ENCODE data around the gene KLHL25.

KLHL25 gene

DNA sequence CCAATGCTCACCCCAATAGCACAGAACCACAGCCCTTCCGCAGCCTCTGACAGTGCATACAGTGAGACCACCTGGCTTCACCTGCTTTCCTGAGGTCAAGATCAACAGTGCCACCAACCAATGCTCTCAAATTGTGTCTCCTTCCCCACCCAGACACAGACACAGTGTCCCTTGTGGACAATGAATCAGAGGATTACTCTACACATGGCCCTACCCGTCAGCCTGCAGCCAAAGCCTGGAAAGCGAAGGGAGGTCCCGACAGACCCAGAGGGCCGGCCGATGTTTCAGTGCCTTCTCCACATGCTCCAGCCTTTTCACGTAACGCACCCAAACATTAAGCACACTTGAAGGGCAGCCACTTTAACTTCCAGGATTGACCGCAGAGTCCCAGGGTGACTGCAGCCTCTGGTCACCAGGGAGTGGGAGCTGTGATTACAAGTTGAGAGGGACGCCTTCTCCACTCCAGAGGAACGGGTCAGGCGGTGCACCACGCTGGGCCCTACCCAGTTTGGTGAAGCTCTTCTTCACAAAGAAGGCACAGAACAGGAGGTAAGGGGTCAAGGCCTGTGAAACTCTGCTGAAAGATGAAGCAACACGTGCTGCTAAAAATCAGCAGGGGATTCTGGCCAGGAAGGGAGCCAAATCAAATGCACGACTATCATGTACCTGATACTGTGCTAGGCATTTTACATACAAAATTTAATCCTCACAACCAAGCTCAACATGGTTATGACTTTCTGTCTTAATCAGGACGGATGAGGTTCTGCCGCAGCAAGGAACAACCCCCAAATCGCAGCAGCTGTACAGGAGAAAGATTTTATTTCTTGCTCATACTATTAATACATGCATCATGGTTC lies 17.2 kb downstream of the KLHL25 start:
- TF ChIP-seq GATA1 (IDR thresholded peaks at IDR 0.05; ENCODE audit: low read depth, low read length) (no peak), POLR2A (IDR thresholded peaks at IDR 0.05; ENCODE audit: low read length) (no peak)
- no peak for DNase-seq

DNA sequence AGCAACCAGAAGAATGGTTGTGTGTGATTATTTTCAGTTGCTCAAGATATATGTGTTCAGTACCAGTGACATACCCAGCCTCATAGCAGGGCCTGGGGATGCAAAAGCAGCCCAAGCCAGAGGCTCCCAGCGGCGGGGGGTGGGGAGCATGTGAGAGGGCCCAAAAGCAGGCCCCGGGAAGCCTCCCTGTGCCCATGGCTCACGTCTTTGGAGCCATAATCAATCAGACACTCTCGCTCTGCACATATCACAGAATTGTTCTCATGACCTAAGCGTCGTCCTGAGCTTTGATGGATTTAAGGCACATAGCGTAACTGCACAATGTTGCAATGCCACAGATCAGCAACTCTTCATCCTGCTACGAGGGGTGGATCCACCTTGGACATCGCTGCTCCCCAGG lies 20.8 kb downstream of the KLHL25 start:
- no peak for DNase-seq

GRCh38 chr15:85773249-85773648 lies 21.5 kb downstream of the KLHL25 start:
- DNase-seq, result no peak
- no peak for TF ChIP-seq POLR2A (IDR thresholded peaks at IDR 0.05; ENCODE audit: low read length)
- no peak for TF ChIP-seq GATA1 (IDR thresholded peaks at IDR 0.05; ENCODE audit: low read depth, low read length)

More for the DNA sequence above, 20.8 kb downstream of the KLHL25 start:
- TF ChIP-seq GATA1 (IDR thresholded peaks at IDR 0.05; ENCODE audit: low read depth, low read length), result no peak
- no peak for TF ChIP-seq POLR2A (IDR thresholded peaks at IDR 0.05; ENCODE audit: low read length)

DNA sequence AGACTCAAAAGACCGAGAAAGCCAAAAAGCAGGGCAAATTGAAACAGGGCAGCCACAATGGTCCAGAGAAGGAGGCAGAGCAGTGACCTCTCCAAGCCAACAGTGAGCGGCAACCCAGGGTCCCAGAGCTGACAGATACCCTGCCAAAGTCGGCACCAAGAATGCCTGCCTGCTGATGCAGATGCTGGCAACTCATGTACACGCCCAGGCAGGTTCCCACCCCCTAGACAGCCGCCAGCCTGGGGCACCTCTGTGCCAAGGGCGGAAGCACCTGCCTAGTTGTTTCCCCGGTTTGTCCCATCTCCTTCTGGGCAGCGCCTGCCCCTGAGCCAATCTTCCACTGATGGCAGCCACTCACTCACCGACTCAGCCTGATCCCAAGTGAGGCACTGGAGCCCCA lies 22.1 kb downstream of the KLHL25 start:
- no peak for TF ChIP-seq POLR2A (IDR thresholded peaks at IDR 0.05; ENCODE audit: low read length)
- no peak for TF ChIP-seq GATA1 (IDR thresholded peaks at IDR 0.05; ENCODE audit: low read depth, low read length)
- DNase-seq, result no peak

- DNase-seq, result no peak
- TF ChIP-seq POLR2A (IDR thresholded peaks at IDR 0.05; ENCODE audit: low read length) (no peak), GATA1 (IDR thresholded peaks at IDR 0.05; ENCODE audit: low read depth, low read length) (no peak)
Observed at GRCh38 chr15:85771781-85772445, 22.8 kb downstream of the KLHL25 start.

- no peak for DNase-seq
- no peak for TF ChIP-seq POLR2A (IDR thresholded peaks at IDR 0.05; ENCODE audit: low read length)
- no peak for TF ChIP-seq GATA1 (IDR thresholded peaks at IDR 0.05; ENCODE audit: low read depth, low read length)
Observed at GRCh38 chr15:85771271-85771670, 23.5 kb downstream of the KLHL25 start.

- no peak for DNase-seq
- TF ChIP-seq GATA1 (IDR thresholded peaks at IDR 0.05; ENCODE audit: low read depth, low read length) (no peak), POLR2A (IDR thresholded peaks at IDR 0.05; ENCODE audit: low read length) (no peak)
Observed at GRCh38 chr15:85770096-85771041, 24.4 kb downstream of the KLHL25 start.

GRCh38 chr15:85769182-85769900 lies 25.4 kb downstream of the KLHL25 start:
- no peak for DNase-seq
- TF ChIP-seq POLR2A (IDR thresholded peaks at IDR 0.05; ENCODE audit: low read length) (no peak), GATA1 (IDR thresholded peaks at IDR 0.05; ENCODE audit: low read depth, low read length) (no peak)

- DNase-seq, result no peak
Observed at GRCh38 chr15:85768595-85769168, 26.0 kb downstream of the KLHL25 start.

GRCh38 chr15:85767785-85768529 lies 26.8 kb downstream of the KLHL25 start:
- TF ChIP-seq GATA1 (IDR thresholded peaks at IDR 0.05; ENCODE audit: low read depth, low read length) (no peak), POLR2A (IDR thresholded peaks at IDR 0.05; ENCODE audit: low read length) (no peak)
- no peak for DNase-seq

More at GRCh38 chr15:85768595-85769168, 26.0 kb downstream of the KLHL25 start:
- TF ChIP-seq GATA1 (IDR thresholded peaks at IDR 0.05; ENCODE audit: low read depth, low read length) (no peak), POLR2A (IDR thresholded peaks at IDR 0.05; ENCODE audit: low read length) (no peak)

GRCh38 chr15:85766001-85766831 lies 28.5 kb downstream of the KLHL25 start:
- no peak for DNase-seq
- no peak for TF ChIP-seq GATA1 (IDR thresholded peaks at IDR 0.05; ENCODE audit: low read depth, low read length)
- TF ChIP-seq POLR2A (IDR thresholded peaks at IDR 0.05; ENCODE audit: low read length), result no peak

Measured in erythroblast (primary cell).